DOHH2 (cell line): ENCODE data around the gene PPP6C.
"Not testable (repeated sequence)": the region's sequence is repeated elsewhere in the genome, so short reads cannot be mapped to it uniquely, and the experiment has no call there.

Source experiments
- H3F3A ChIP-seq: fragments of 200-600 bp; sonication (generic), shearing (Covaris generic); 2 replicates; pipeline ENCODE4 v1.6.0; 2016; ENCODE audit warnings: antibody characterized with exemption, mild to moderate bottlenecking; ENCODE audit not compliant: control insufficient read depth, insufficient read depth
- H3K27ac ChIP-seq: fragments of 200-600 bp; sonication (generic); 2 replicates; pipeline ENCODE4 v1.5.1; 2014; ENCODE audit warnings: low read depth, mild to moderate bottlenecking, low read length, moderate library complexity
- H3K27me3 ChIP-seq: fragments of 200-600 bp; sonication (generic); 2 replicates; pipeline ENCODE4 v1.6.1; 2014; ENCODE audit warnings: mild to moderate bottlenecking, low read length, mixed read lengths; ENCODE audit not compliant: control insufficient read depth
- H3K36me3 ChIP-seq: fragments of 200-600 bp; sonication (generic); 2 replicates; pipeline ENCODE4 v1.6.1; 2014; ENCODE audit warnings: mild to moderate bottlenecking, low read length, moderate library complexity, mixed read lengths; ENCODE audit not compliant: control insufficient read depth
- H3K4me1 ChIP-seq: fragments of 200-600 bp; sonication (generic); 2 replicates; pipeline ENCODE4 v1.6.1; 2014; ENCODE audit warnings: mild to moderate bottlenecking, low read length, mixed read lengths; ENCODE audit not compliant: control insufficient read depth
- H3K4me2 ChIP-seq: fragments of 200-600 bp; sonication (generic); 2 replicates; pipeline ENCODE4 v1.6.0; 2014; ENCODE audit warnings: mild to moderate bottlenecking, low read length, moderate library complexity
- H3K4me3 ChIP-seq: fragments of 200-600 bp; sonication (generic); 2 replicates; pipeline ENCODE4 v1.5.1; 2014; ENCODE audit warnings: mild to moderate bottlenecking, low read length, mixed read lengths
- H3K79me2 ChIP-seq: fragments of 200-600 bp; sonication (generic); 2 replicates; pipeline ENCODE4 v1.6.1; 2014; ENCODE audit warnings: mild to moderate bottlenecking, low read length, mixed read lengths; ENCODE audit not compliant: control insufficient read depth
- H3K9me2 ChIP-seq: fragments of 200-600 bp; sonication (generic); replicated peaks from 2 replicates; pipeline ENCODE4 v1.6.1; 2014; ENCODE audit warnings: mild to moderate bottlenecking, low read length, mixed read lengths; ENCODE audit not compliant: control insufficient read depth
- H3K9me3 ChIP-seq: fragments of 200-600 bp; sonication (generic); 2 replicates; pipeline ENCODE4 v1.6.1; 2014; ENCODE audit warnings: antibody characterized with exemption, low read length, mixed read lengths; ENCODE audit not compliant: control insufficient read depth, insufficient read depth
- H4K20me1 ChIP-seq: fragments of 200-600 bp; sonication (generic); 2 replicates; pipeline ENCODE4 v1.6.0; 2014; ENCODE audit warnings: low read depth, mild to moderate bottlenecking, antibody characterized with exemption, low read length, moderate library complexity; ENCODE audit not compliant: control insufficient read depth, insufficient read depth
- CTCF ChIP-seq: fragments of 200-600 bp; sonication (generic); IDR thresholded peaks from one replicate; pipeline ENCODE4 v1.5.1; 2014; ENCODE audit warnings: antibody characterized with exemption, mild to moderate bottlenecking, low read depth, low read length; ENCODE audit not compliant: poor library complexity, severe bottlenecking
- EZH2phosphoT487 ChIP-seq: fragments of 200-600 bp; sonication (generic); IDR thresholded peaks from 2 replicates; pipeline ENCODE4 v1.6.1; 2017; ENCODE audit warnings: borderline replicate concordance, mild to moderate bottlenecking, antibody characterized with exemption, low read length, moderate library complexity, mixed read lengths

Gene PPP6C

DNA sequence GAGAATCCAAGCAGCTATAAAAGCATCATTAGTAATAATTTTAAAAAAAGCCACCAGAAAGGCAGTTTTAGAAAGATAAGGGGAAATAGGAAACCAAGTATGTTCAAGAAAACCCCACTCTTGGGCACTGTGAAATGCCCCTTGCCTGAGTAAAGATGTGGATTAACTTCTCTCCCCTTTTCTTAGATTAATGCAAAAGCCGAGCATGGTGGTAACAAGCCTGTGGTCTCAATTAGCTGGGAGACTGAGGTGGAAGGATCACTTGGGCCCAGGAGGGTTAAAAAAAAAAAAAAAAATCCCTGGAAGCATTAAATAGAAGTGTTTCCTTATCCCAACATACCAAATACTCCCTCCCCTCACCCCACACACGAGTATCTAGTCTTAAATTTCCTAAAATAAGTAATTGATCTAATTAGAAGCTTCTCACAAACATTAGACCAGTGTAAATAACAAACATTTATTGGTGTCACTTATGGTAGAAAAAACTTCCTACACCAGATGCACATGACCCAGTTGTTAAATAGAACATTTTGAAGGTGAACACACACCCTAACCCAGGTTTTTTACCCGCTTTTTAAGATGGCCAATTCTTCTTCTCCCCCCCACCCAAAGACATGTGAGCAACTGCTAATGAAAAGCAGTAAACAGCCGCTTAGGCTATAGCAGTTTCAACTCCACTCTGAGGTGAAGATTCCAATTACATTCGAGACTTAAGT, 46.4 kb upstream of the PPP6C start:
- peaks cover 20% of the 10 kb centered on the region for H4K20me1 ChIP-seq
- peaks cover 57% of the 10 kb centered on the region for H3K79me2 ChIP-seq
- no peak for TF ChIP-seq EZH2phosphoT487
- no peak for TF ChIP-seq CTCF
- H3K9me2 ChIP-seq, result no peaks in the 10 kb centered on the region
- no peaks in the 10 kb centered on the region for H3K27me3 ChIP-seq
- H3K4me3 ChIP-seq, result 0 out of 2 replicates have a peak overlapping the region, but pooled peaks have one; percentile 2
- H3F3A ChIP-seq, result peaks cover 69% of the 10 kb centered on the region
- H3K27ac ChIP-seq, result no peak overlapping the region
- H3K36me3 ChIP-seq, result peaks cover 71% of the 10 kb centered on the region
- H3K9me3 ChIP-seq, result no peaks in the 10 kb centered on the region
- H3K4me2 ChIP-seq, result peak overlapping the region; percentile 83
- peaks cover 36% of the 10 kb centered on the region for H3K4me1 ChIP-seq

DNA sequence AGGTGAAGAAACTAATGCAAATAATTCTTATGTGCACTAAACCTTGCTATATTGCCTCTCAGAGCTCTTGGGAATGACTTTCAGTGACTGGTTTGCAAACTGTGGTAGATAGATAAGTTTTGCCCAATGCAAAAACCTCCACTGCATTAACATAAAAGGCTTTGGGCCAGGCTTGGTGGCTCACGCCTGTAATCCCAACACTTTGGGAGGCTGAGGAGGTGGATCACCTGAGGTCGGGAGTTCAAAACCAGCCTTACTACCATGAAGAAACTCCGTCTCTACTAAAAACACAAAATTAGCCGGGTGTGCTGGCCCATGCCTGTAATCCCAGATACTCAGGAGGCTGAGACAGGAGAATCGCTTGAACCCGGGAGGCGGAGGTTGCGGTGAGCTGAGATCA, 44.5 kb upstream of the PPP6C start:
- not testable (repeated sequence) for H3K4me2 ChIP-seq, H3K9me2 ChIP-seq, H3K27ac ChIP-seq, H3K27me3 ChIP-seq, H3K4me3 ChIP-seq, H3K9me3 ChIP-seq
- H4K20me1 ChIP-seq, result peaks cover 12% of the 10 kb centered on the region; the same call in 1 of the 2 replicates
- H3K79me2 ChIP-seq, result peaks cover 39% of the 10 kb centered on the region
- peaks cover 54% of the 10 kb centered on the region for H3K36me3 ChIP-seq
- H3F3A ChIP-seq, result peaks cover 57% of the 10 kb centered on the region
- H3K4me1 ChIP-seq, result peaks cover 27% of the 10 kb centered on the region

GRCh38 chr9:125233678-125234077, 44.1 kb upstream of the PPP6C start:
- TF ChIP-seq EZH2phosphoT487 (no peak), CTCF (no peak)
- Histone ChIP-seq H3K4me2 (no peak overlapping the region), H3K27me3 (no peaks in the 10 kb centered on the region), H3K9me2 (no peaks in the 10 kb centered on the region), H3K27ac (no peak overlapping the region), H3K4me1 (peaks cover 23% of the 10 kb centered on the region), H3K36me3 (peaks cover 50% of the 10 kb centered on the region), H3F3A (peaks cover 54% of the 10 kb centered on the region), H3K79me2 (peaks cover 35% of the 10 kb centered on the region), H3K9me3 (no peaks in the 10 kb centered on the region), H4K20me1 (peaks cover 9% of the 10 kb centered on the region; the same call in 1 of the 2 replicates), H3K4me3 (no peak overlapping the region)

DNA sequence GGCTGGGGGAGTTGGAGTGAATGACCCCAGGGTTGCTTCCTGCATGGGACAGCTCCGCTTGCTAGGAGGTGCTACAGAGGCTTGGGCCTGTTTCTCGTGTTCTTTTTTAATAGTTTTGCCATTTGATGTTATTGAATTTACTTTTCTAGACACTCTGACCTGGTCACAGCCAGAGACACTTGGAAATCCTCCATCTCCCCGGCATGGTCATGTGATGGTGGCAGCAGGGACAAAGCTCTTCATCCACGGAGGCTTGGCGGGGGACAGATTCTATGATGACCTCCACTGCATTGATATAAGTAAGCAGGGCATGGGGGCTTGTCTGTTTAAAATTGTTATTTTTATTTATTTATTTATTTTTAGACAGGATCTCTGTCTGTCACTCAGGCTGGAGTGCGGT, 38.2 kb upstream of the PPP6C start:
- no peaks in the 10 kb centered on the region for H3K79me2 ChIP-seq
- no peaks in the 10 kb centered on the region for H3K9me2 ChIP-seq
- no peaks in the 10 kb centered on the region for H3K4me1 ChIP-seq
- H3K4me2 ChIP-seq, result no peak overlapping the region
- H4K20me1 ChIP-seq, result no peaks in the 10 kb centered on the region
- TF ChIP-seq CTCF, result no peak
- TF ChIP-seq EZH2phosphoT487, result no peak
- no peak overlapping the region for H3K27ac ChIP-seq
- peaks cover 4% of the 10 kb centered on the region; the same call in 1 of the 2 replicates for H3F3A ChIP-seq
- no peaks in the 10 kb centered on the region for H3K27me3 ChIP-seq
- no peak overlapping the region for H3K4me3 ChIP-seq
- H3K9me3 ChIP-seq, result no peaks in the 10 kb centered on the region
- peaks cover 2% of the 10 kb centered on the region; the same call in 1 of the 2 replicates for H3K36me3 ChIP-seq

GRCh38 chr9:125224858-125225257, 35.3 kb upstream of the PPP6C start:
- not testable (repeated sequence) for H3K9me2 ChIP-seq, H3K4me2 ChIP-seq, H3K36me3 ChIP-seq, H3K79me2 ChIP-seq, H3K27ac ChIP-seq, H3K27me3 ChIP-seq, H4K20me1 ChIP-seq, H3K9me3 ChIP-seq, H3K4me1 ChIP-seq, H3K4me3 ChIP-seq, H3F3A ChIP-seq
